Adrenal gland (tissue), 5 donors: ENCODE measurements around the gene KLHL21.

ENCODE experiments used
- POLR2A ChIP-seq, 2 donors: fragments of 450-650 bp; IDR thresholded peaks; one replicate each; pipeline ENCODE4 v1.6.1; 2017; ENCODE audit warnings: antibody characterized with exemption in 2 of 2, mild to moderate bottlenecking in 2 of 2, moderate library complexity in 1 of 2
- TF ChIP-seq, protein P1 (sequence below), 6 experiments: fragments of 450-650 bp in 4 of 6; fragments of 200-600 bp in 2 of 6; sonication (generic) in 1 of 6; IDR thresholded peaks; 1 replicate in 5 of 6; 2 replicates in 1 of 6; pipeline versions ENCODE4 v1.5.1 to v1.8.0; 2016 to 2021; ENCODE audit warnings: antibody characterized with exemption in 6 of 6, mild to moderate bottlenecking in 2 of 6, moderate library complexity in 1 of 6
- donor health status: DM: no; HTN: no; CAD: no.

GRCh38 chr1:6623269-6623965 lies 20.7 kb upstream of the KLHL21 start:
- TF ChIP-seq, protein P1, sequence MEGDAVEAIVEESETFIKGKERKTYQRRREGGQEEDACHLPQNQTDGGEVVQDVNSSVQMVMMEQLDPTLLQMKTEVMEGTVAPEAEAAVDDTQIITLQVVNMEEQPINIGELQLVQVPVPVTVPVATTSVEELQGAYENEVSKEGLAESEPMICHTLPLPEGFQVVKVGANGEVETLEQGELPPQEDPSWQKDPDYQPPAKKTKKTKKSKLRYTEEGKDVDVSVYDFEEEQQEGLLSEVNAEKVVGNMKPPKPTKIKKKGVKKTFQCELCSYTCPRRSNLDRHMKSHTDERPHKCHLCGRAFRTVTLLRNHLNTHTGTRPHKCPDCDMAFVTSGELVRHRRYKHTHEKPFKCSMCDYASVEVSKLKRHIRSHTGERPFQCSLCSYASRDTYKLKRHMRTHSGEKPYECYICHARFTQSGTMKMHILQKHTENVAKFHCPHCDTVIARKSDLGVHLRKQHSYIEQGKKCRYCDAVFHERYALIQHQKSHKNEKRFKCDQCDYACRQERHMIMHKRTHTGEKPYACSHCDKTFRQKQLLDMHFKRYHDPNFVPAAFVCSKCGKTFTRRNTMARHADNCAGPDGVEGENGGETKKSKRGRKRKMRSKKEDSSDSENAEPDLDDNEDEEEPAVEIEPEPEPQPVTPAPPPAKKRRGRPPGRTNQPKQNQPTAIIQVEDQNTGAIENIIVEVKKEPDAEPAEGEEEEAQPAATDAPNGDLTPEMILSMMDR (IDR thresholded peaks at IDR 0.05), result no peak
- no peak for TF ChIP-seq POLR2A (IDR thresholded peaks at IDR 0.05)
